Measurements from ENCODE around the gene TCERG1L. TPM values are rescaled to one million over a fixed set of nuclear protein-coding genes. Genes with fewer than 3 reads are reported as not detected.

Gene TCERG1L
- total RNA-seq, 2 donors from 2014 or later: not detected

- Histone ChIP-seq H3K9me3 (no peaks in the 10 kb centered on the region), H3K4me1 (ENCODE audit: control insufficient read depth in 1 of 2, low read depth in 2 of 2) (no peaks in the 10 kb centered on the region), H3K27me3 (replicated peaks; ENCODE audit: insufficient read depth) (no peaks in the 10 kb centered on the region), H3K27ac (no peak overlapping the region), H3K36me3 (no peaks in the 10 kb centered on the region), H3K4me3 (no peak overlapping the region)
- TF ChIP-seq CTCF (IDR thresholded peaks at IDR 0.05): no peak
- ATAC-seq (ENCODE audit: insufficient number of reproducible peaks, low FRiP score, low read depth): no peak
- no peak for DNase-seq (ENCODE audit: low spot score)
These were observed 1.9 kb upstream of the TCERG1L start for GRCh38 chr10:131313377-131313776.

GRCh38 chr10:131312478-131312836 is 936 bp upstream of the TCERG1L start:
- Histone ChIP-seq H3K27me3 (replicated peaks; ENCODE audit: insufficient read depth) (no peaks in the 10 kb centered on the region), H3K4me3 (no peak overlapping the region), H3K4me1 (ENCODE audit: control insufficient read depth in 1 of 2, low read depth in 2 of 2) (no peaks in the 10 kb centered on the region), H3K9me3 (no peaks in the 10 kb centered on the region), H3K27ac (no peak overlapping the region), H3K36me3 (no peaks in the 10 kb centered on the region)
- DNase-seq (ENCODE audit: low spot score): no peak
- ATAC-seq (ENCODE audit: insufficient number of reproducible peaks, low FRiP score, low read depth): no peak
- no peak for TF ChIP-seq CTCF (IDR thresholded peaks at IDR 0.05)

- DNase-seq (ENCODE audit: low spot score): no peak
- Histone ChIP-seq H3K27ac (no peak overlapping the region), H3K27me3 (replicated peaks; ENCODE audit: insufficient read depth) (no peaks in the 10 kb centered on the region), H3K4me1 (ENCODE audit: control insufficient read depth in 1 of 2, low read depth in 2 of 2) (no peaks in the 10 kb centered on the region), H3K4me3 (no peak overlapping the region), H3K36me3 (no peaks in the 10 kb centered on the region), H3K9me3 (no peaks in the 10 kb centered on the region)
- no peak for TF ChIP-seq CTCF (IDR thresholded peaks at IDR 0.05)
- no peak for ATAC-seq (ENCODE audit: insufficient number of reproducible peaks, low FRiP score, low read depth)
These were observed 190 bp downstream of the TCERG1L start for GRCh38 chr10:131311402-131311660.

- Histone ChIP-seq H3K36me3 (no peaks in the 10 kb centered on the region), H3K27ac (no peak overlapping the region), H3K9me3 (no peaks in the 10 kb centered on the region), H3K4me1 (ENCODE audit: control insufficient read depth in 1 of 2, low read depth in 2 of 2) (no peaks in the 10 kb centered on the region), H3K27me3 (replicated peaks; ENCODE audit: insufficient read depth) (no peaks in the 10 kb centered on the region), H3K4me3 (no peak overlapping the region)
- TF ChIP-seq CTCF (IDR thresholded peaks at IDR 0.05): no peak
- no peak for ATAC-seq (ENCODE audit: insufficient number of reproducible peaks, low FRiP score, low read depth)
- no peak for DNase-seq (ENCODE audit: low spot score)
These were observed 745 bp downstream of the TCERG1L start for GRCh38 chr10:131310551-131311401.

GRCh38 chr10:131310142-131310541 is 1.4 kb downstream of the TCERG1L start:
- TF ChIP-seq CTCF (IDR thresholded peaks at IDR 0.05): no peak
- Histone ChIP-seq H3K36me3 (no peaks in the 10 kb centered on the region), H3K4me1 (ENCODE audit: control insufficient read depth in 1 of 2, low read depth in 2 of 2) (no peaks in the 10 kb centered on the region), H3K27ac (no peak overlapping the region), H3K27me3 (replicated peaks; ENCODE audit: insufficient read depth) (no peaks in the 10 kb centered on the region), H3K9me3 (no peaks in the 10 kb centered on the region), H3K4me3 (no peak overlapping the region)
- no peak for ATAC-seq (ENCODE audit: insufficient number of reproducible peaks, low FRiP score, low read depth)
- no peak for DNase-seq (ENCODE audit: low spot score)

Data from thoracic aorta (tissue), 2 donors.